HEK293 (cell line): Measurements from ENCODE around the gene FRY.

Experiments used
- CTCF ChIA-PET: fragments of 350-600 bp; formaldehyde crosslinking; extraction: SDS; loops from one replicate; lab custom pipeline; 2021; ENCODE audit warnings: antibody characterized with exemption; lab: Yijun Ruan, JAX
- POLR2A ChIA-PET: fragments of 300-600 bp; formaldehyde crosslinking; extraction: SDS; loops from one replicate; lab custom pipeline; 2020; ENCODE audit warnings: antibody characterized with exemption, inconsistent platforms; lab: Yijun Ruan, JAX
- H3K27ac ChIP-seq: fragments of 200-500 bp; sonication (Bioruptor generic); 2 replicates; pipeline ENCODE4 v1.5.1; 2014; ENCODE audit warnings: low read depth, low read length, control low read depth, inconsistent platforms; ENCODE audit errors: extremely low read depth
- H3K36me3 ChIP-seq, 2 experiments: fragments of 200-500 bp in 1 of 2; sonication (Bioruptor generic) in 1 of 2; 1 replicate in 1 of 2; 2 replicates in 1 of 2; pipeline ENCODE4 v1.5.1; 2014 to 2017; ENCODE audit warnings: inconsistent platforms in 2 of 2, low read length in 2 of 2; ENCODE audit not compliant: control insufficient read depth in 2 of 2, insufficient read depth in 1 of 2
- H3K4me1 ChIP-seq: fragments of 200-500 bp; sonication (Bioruptor generic); 2 replicates; pipeline ENCODE4 v1.5.1; 2014; ENCODE audit warnings: mild to moderate bottlenecking, low read length, inconsistent platforms; ENCODE audit not compliant: control insufficient read depth, insufficient read depth
- H3K4me3 ChIP-seq: 2 replicates; pipeline ENCODE4 v1.5.1; 2011; ENCODE audit warnings: low read depth, mild to moderate bottlenecking, control low read depth, low read length, moderate library complexity
- H3K9me3 ChIP-seq: fragments of 200-500 bp; sonication (Bioruptor generic); 2 replicates; pipeline ENCODE4 v1.5.1; 2014; ENCODE audit warnings: low read depth, low read length, inconsistent platforms; ENCODE audit not compliant: control insufficient read depth, insufficient read depth
- GFI1B ChIP-seq: fragments of 450-650 bp; formaldehyde crosslinking; IDR thresholded peaks from 2 replicates; pipeline ENCODE4 v1.5.1; 2016; ENCODE audit warnings: missing biosample characterization, missing genetic modification characterization
- KLF1 ChIP-seq: fragments of 450-650 bp; formaldehyde crosslinking; IDR thresholded peaks from 2 replicates; pipeline ENCODE4 v1.5.1; 2016; ENCODE audit warnings: missing biosample characterization, missing genetic modification characterization
- MYNN ChIP-seq: fragments of 450-650 bp; formaldehyde crosslinking; IDR thresholded peaks from 2 replicates; pipeline ENCODE4 v1.5.1; 2016; ENCODE audit warnings: missing biosample characterization, missing genetic modification characterization, borderline replicate concordance
- SCRT1 ChIP-seq: fragments of 450-650 bp; formaldehyde crosslinking; IDR thresholded peaks from 2 replicates; pipeline ENCODE4 v1.5.1; 2016; ENCODE audit warnings: missing biosample characterization, missing genetic modification characterization, borderline replicate concordance
- SETDB1 ChIP-seq: IDR thresholded peaks from one replicate; pipeline ENCODE4 v1.6.1; 2017; ENCODE audit warnings: mild to moderate bottlenecking, low read length, moderate library complexity, mixed read lengths; ENCODE audit not compliant: insufficient read length
- WT1 ChIP-seq: fragments of 450-650 bp; formaldehyde crosslinking; IDR thresholded peaks from 2 replicates; pipeline ENCODE4 v1.5.1; 2016; ENCODE audit warnings: missing biosample characterization, missing genetic modification characterization
- ZBTB1 ChIP-seq: fragments of 450-650 bp; formaldehyde crosslinking; IDR thresholded peaks from 2 replicates; pipeline ENCODE4 v1.5.1; 2016; ENCODE audit warnings: missing biosample characterization, missing genetic modification characterization
- ZNF10 ChIP-seq: fragments of 450-650 bp; formaldehyde crosslinking; IDR thresholded peaks from 2 replicates; pipeline ENCODE4 v1.5.1; 2017; ENCODE audit warnings: missing biosample characterization, missing genetic modification characterization
- ZNF121 ChIP-seq: fragments of 450-650 bp; formaldehyde crosslinking; IDR thresholded peaks from 2 replicates; pipeline ENCODE4 v1.5.1; 2016; ENCODE audit warnings: missing biosample characterization, missing genetic modification characterization
- ZNF133 ChIP-seq: fragments of 450-650 bp; formaldehyde crosslinking; IDR thresholded peaks from 2 replicates; pipeline ENCODE4 v1.5.1; 2016; ENCODE audit warnings: missing biosample characterization, missing genetic modification characterization
- ZNF157 ChIP-seq: fragments of 450-650 bp; formaldehyde crosslinking; IDR thresholded peaks from 2 replicates; pipeline ENCODE4 v1.5.1; 2016; ENCODE audit warnings: missing biosample characterization, missing genetic modification characterization
- ZNF221 ChIP-seq: fragments of 450-650 bp; formaldehyde crosslinking; IDR thresholded peaks from 2 replicates; pipeline ENCODE4 v1.5.1; 2017; ENCODE audit warnings: missing biosample characterization, missing genetic modification characterization, borderline replicate concordance
- ZNF23 ChIP-seq: fragments of 450-650 bp; formaldehyde crosslinking; IDR thresholded peaks from 2 replicates; pipeline ENCODE4 v1.5.1; 2016; ENCODE audit warnings: missing biosample characterization, missing genetic modification characterization, borderline replicate concordance
- ZNF311 ChIP-seq: fragments of 450-650 bp; formaldehyde crosslinking; IDR thresholded peaks from 2 replicates; pipeline ENCODE4 v1.5.1; 2017; ENCODE audit warnings: missing biosample characterization, missing genetic modification characterization, borderline replicate concordance
- ZNF324 ChIP-seq: fragments of 450-650 bp; formaldehyde crosslinking; IDR thresholded peaks from 2 replicates; pipeline ENCODE4 v1.5.1; 2016; ENCODE audit warnings: missing biosample characterization, missing genetic modification characterization
- ZNF354C ChIP-seq: fragments of 450-650 bp; formaldehyde crosslinking; IDR thresholded peaks from 2 replicates; pipeline ENCODE4 v1.5.1; 2016; ENCODE audit warnings: missing biosample characterization, missing genetic modification characterization, low read depth, borderline replicate concordance
- ZNF610 ChIP-seq: fragments of 450-650 bp; formaldehyde crosslinking; IDR thresholded peaks from 2 replicates; pipeline ENCODE4 v1.5.1; 2016; ENCODE audit warnings: missing biosample characterization, missing genetic modification characterization, borderline replicate concordance
- ZNF621 ChIP-seq: fragments of 450-650 bp; formaldehyde crosslinking; IDR thresholded peaks from 2 replicates; pipeline ENCODE4 v1.5.1; 2017; ENCODE audit warnings: missing biosample characterization, missing genetic modification characterization
- ZNF768 ChIP-seq: fragments of 450-650 bp; formaldehyde crosslinking; IDR thresholded peaks from 2 replicates; pipeline ENCODE4 v1.5.1; 2018; ENCODE audit warnings: missing biosample characterization, mild to moderate bottlenecking, missing genetic modification characterization
- ZNF785 ChIP-seq: fragments of 450-650 bp; formaldehyde crosslinking; IDR thresholded peaks from 2 replicates; pipeline ENCODE4 v1.5.1; 2016; ENCODE audit warnings: missing biosample characterization, missing genetic modification characterization
- TF ChIP-seq, protein P1 (sequence below): sonication (generic); formaldehyde crosslinking; IDR thresholded peaks from 2 replicates; pipeline ENCODE4 v1.8.1; 2022; ENCODE audit warnings: mild to moderate bottlenecking, moderate library complexity, missing genetic modification reagents
- TF ChIP-seq, protein P2 (sequence below): fragments of 450-650 bp; formaldehyde crosslinking; IDR thresholded peaks from 2 replicates; pipeline ENCODE4 v1.5.1; 2016; ENCODE audit warnings: missing biosample characterization, missing genetic modification characterization
- TF ChIP-seq, protein P3 (sequence below): fragments of 450-650 bp; formaldehyde crosslinking; IDR thresholded peaks from 2 replicates; pipeline ENCODE4 v1.5.1; 2017; ENCODE audit warnings: missing biosample characterization, mild to moderate bottlenecking, missing genetic modification characterization, moderate library complexity
- TF ChIP-seq, protein P4 (sequence below): IDR thresholded peaks from 2 replicates; pipeline ENCODE4 v1.6.1; 2011; ENCODE audit warnings: mild to moderate bottlenecking, low read depth, low read length, borderline replicate concordance

Gene FRY

DNA sequence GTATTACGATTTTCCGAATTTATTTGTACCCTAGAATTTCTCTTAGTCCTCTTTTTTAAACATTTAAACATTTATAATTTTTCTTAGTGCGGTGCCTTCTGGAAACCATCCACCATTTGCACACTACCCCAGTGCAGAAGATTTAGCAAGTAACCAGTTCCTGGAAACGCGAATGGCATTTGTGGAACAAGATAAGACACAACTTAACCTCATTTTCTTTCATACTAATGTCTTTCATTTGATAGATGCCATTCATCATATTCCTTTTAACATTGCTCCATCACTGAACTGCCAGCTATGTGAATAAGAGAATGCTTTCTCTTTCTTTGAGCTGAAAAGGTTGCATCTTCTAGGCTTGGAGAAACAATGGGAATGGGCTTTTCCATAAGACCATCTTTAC lies 6.8 kb downstream of the FRY start:
- Histone ChIP-seq H3K4me1 (peaks cover 4% of the 10 kb centered on the region; the same call in 1 of the 2 replicates), H3K4me3 (no peak overlapping the region), H3K9me3 (no peaks in the 10 kb centered on the region), H3K27ac (no peak overlapping the region), H3K36me3 (no peaks in the 10 kb centered on the region)
- POLR2A ChIA-PET: no interaction called here
- TF ChIP-seq MYNN (tag by site-specific recombination): no peak
- TF ChIP-seq, protein P1, sequence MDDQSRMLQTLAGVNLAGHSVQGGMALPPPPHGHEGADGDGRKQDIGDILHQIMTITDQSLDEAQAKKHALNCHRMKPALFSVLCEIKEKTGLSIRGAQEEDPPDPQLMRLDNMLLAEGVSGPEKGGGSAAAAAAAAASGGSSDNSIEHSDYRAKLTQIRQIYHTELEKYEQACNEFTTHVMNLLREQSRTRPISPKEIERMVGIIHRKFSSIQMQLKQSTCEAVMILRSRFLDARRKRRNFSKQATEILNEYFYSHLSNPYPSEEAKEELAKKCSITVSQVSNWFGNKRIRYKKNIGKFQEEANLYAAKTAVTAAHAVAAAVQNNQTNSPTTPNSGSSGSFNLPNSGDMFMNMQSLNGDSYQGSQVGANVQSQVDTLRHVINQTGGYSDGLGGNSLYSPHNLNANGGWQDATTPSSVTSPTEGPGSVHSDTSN (CRISPR knock-in tag): no peak
- no peak for TF ChIP-seq ZNF23 (tag by site-specific recombination)
- no peak for TF ChIP-seq ZBTB1 (tag by site-specific recombination)
- TF ChIP-seq ZNF157 (tag by site-specific recombination): no peak
- no peak for TF ChIP-seq ZNF768 (tag by site-specific recombination)
- TF ChIP-seq KLF1 (tag by site-specific recombination): no peak
- no peak for TF ChIP-seq ZNF785
- TF ChIP-seq, protein P2, sequence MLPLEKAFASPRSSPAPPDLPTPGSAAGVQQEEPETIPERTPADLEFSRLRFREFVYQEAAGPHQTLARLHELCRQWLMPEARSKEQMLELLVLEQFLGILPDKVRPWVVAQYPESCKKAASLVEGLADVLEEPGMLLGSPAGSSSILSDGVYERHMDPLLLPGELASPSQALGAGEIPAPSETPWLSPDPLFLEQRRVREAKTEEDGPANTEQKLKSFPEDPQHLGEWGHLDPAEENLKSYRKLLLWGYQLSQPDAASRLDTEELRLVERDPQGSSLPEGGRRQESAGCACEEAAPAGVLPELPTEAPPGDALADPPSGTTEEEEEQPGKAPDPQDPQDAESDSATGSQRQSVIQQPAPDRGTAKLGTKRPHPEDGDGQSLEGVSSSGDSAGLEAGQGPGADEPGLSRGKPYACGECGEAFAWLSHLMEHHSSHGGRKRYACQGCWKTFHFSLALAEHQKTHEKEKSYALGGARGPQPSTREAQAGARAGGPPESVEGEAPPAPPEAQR: no peak
- no peak for TF ChIP-seq ZNF133 (tag by site-specific recombination)
- no peak for TF ChIP-seq ZNF621 (tag by site-specific recombination)
- TF ChIP-seq ZNF610: no peak
- TF ChIP-seq ZNF221 (tag by site-specific recombination): no peak
- no peak for TF ChIP-seq ZNF311 (tag by site-specific recombination)
- no peak for TF ChIP-seq ZNF324 (tag by site-specific recombination)
- TF ChIP-seq ZNF10: no peak
- no peak for TF ChIP-seq SCRT1 (tag by site-specific recombination)
- no peak for TF ChIP-seq SETDB1
- TF ChIP-seq, protein P3, sequence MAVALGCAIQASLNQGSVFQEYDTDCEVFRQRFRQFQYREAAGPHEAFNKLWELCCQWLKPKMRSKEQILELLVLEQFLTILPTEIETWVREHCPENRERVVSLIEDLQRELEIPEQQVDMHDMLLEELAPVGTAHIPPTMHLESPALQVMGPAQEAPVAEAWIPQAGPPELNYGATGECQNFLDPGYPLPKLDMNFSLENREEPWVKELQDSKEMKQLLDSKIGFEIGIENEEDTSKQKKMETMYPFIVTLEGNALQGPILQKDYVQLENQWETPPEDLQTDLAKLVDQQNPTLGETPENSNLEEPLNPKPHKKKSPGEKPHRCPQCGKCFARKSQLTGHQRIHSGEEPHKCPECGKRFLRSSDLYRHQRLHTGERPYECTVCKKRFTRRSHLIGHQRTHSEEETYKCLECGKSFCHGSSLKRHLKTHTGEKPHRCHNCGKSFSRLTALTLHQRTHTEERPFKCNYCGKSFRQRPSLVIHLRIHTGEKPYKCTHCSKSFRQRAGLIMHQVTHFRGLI (tag by site-specific recombination): no peak
- CTCF ChIA-PET: interaction anchor here (0.6 kb wide), 1 partner anchor 1717 kb away, joined by 3 read pairs; no protein-coding TSS in a partner anchor

DNA sequence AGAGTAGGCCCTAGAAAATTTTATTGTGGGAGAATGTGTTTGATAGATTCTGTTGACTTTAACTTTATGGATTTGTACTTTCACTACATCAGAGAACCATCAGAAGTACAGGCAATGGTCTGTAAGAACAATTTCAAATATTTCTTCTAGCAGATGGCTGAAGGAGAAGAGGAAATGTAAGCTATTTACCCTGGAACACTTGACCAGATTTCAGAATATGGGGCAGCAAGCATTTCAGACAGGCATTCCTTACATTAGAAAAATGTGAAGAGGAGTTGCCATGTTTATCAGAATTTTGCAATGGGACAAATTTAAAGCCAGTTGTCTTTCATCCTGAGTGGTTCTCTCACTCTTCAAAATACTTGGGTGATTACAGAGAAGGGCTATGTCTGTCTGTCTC lies 7.5 kb downstream of the FRY start:
- peaks cover 4% of the 10 kb centered on the region; the same call in 1 of the 2 replicates for H3K4me1 ChIP-seq
- TF ChIP-seq GFI1B (tag by site-specific recombination) (no peak), WT1 (tag by site-specific recombination) (no peak), ZNF121 (no peak), ZNF354C (tag by site-specific recombination) (no peak), ZNF610 (no peak)
- TF ChIP-seq, protein P4, sequence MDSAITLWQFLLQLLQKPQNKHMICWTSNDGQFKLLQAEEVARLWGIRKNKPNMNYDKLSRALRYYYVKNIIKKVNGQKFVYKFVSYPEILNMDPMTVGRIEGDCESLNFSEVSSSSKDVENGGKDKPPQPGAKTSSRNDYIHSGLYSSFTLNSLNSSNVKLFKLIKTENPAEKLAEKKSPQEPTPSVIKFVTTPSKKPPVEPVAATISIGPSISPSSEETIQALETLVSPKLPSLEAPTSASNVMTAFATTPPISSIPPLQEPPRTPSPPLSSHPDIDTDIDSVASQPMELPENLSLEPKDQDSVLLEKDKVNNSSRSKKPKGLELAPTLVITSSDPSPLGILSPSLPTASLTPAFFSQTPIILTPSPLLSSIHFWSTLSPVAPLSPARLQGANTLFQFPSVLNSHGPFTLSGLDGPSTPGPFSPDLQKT: no peak
- CTCF ChIA-PET: no interaction called here
- POLR2A ChIA-PET: no interaction called here
- no peak overlapping the region for H3K4me3 ChIP-seq
- no peaks in the 10 kb centered on the region for H3K36me3 ChIP-seq
- no peaks in the 10 kb centered on the region for H3K9me3 ChIP-seq
- no peak overlapping the region for H3K27ac ChIP-seq
